ENCODE data around the gene CLIP2. TPM values are rescaled to one million over a fixed set of nuclear protein-coding genes. Genes with fewer than 3 reads are reported as not detected.

The CLIP2 gene
- total RNA-seq, 1 experiment from 2014 or later: 37.9 TPM

- ChIA-PET CTCF (interaction anchor here (0.5 kb wide), 1 partner anchor 16 kb away, joined by 3 read pairs; no protein-coding TSS in a partner anchor), POLR2A (ENCODE audit: unreplicated experiment) (no interaction called here)
- Histone ChIP-seq H4K20me1 (ENCODE audit: insufficient read depth) (no peaks in the 10 kb centered on the region), H3K79me2 (ENCODE audit: low read depth) (no peaks in the 10 kb centered on the region), H3K4me1 (replicated peaks; ENCODE audit: insufficient read depth) (peaks cover 18% of the 10 kb centered on the region), H3F3A (ENCODE audit: insufficient read depth, low read depth) (peaks cover 33% of the 10 kb centered on the region; the same call in 1 of the 2 replicates), H3K27ac (peak overlapping the region; percentile 53; the same call in 1 of the 2 replicates), H3K4me2 (no peak overlapping the region), H3K9me3 (ENCODE audit: insufficient read depth, low read depth) (no peaks in the 10 kb centered on the region), H2AFZ (no peak overlapping the region), H3K9me2 (ENCODE audit: insufficient read depth) (no peaks in the 10 kb centered on the region), H3K36me3 (ENCODE audit: low read depth) (no peaks in the 10 kb centered on the region), H3K4me3 (no peak overlapping the region), H3K27me3 (ENCODE audit: insufficient read depth, low read depth) (no peaks in the 10 kb centered on the region)
- DNase-seq: peak in 1 of 2 experiments; percentile 57
- no peak for TF ChIP-seq CTCF (conservative IDR thresholded peaks at IDR 0.05)
- TF ChIP-seq EZH2 (IDR thresholded peaks at IDR 0.05; ENCODE audit: low read depth): no peak
- intact Hi-C loops (cut with micrococcal nuclease; ENCODE audit: unreplicated experiment): no loop called here
- BruUV-seq (replicated peaks): no TSS peak
Observed at GRCh38 chr7:74271742-74272141, 17.5 kb upstream of the CLIP2 start.

GRCh38 chr7:74272305-74273038 is 16.7 kb upstream of the CLIP2 start:
- peak; percentile 69 to 78 for DNase-seq
- POLR2A ChIA-PET (ENCODE audit: unreplicated experiment): interaction anchor here (0.7 kb wide), 1 partner anchor 40 kb away, joined by 3 read pairs; no protein-coding TSS in a partner anchor
- Histone ChIP-seq H3K27ac (peak overlapping the region; percentile 53), H3K27me3 (ENCODE audit: insufficient read depth, low read depth) (no peaks in the 10 kb centered on the region), H3K9me3 (ENCODE audit: insufficient read depth, low read depth) (no peaks in the 10 kb centered on the region), H3F3A (ENCODE audit: insufficient read depth, low read depth) (peaks cover 33% of the 10 kb centered on the region; the same call in 1 of the 2 replicates), H3K4me2 (peak overlapping the region; percentile 39), H3K4me3 (no peak overlapping the region), H2AFZ (peak overlapping the region; percentile 66; the same call in 1 of the 2 replicates), H3K79me2 (ENCODE audit: low read depth) (no peaks in the 10 kb centered on the region), H3K4me1 (replicated peaks; ENCODE audit: insufficient read depth) (peaks cover 18% of the 10 kb centered on the region), H3K36me3 (ENCODE audit: low read depth) (no peaks in the 10 kb centered on the region), H4K20me1 (ENCODE audit: insufficient read depth) (no peaks in the 10 kb centered on the region), H3K9me2 (ENCODE audit: insufficient read depth) (no peaks in the 10 kb centered on the region)
- TF ChIP-seq CTCF (conservative IDR thresholded peaks at IDR 0.05) (no peak), EZH2 (IDR thresholded peaks at IDR 0.05; ENCODE audit: low read depth) (no peak)
- intact Hi-C loops (cut with micrococcal nuclease; ENCODE audit: unreplicated experiment): no loop called here
- no TSS peak for BruUV-seq (replicated peaks)
- CTCF ChIA-PET: interaction anchor here (1.0 kb wide), 1 partner anchor 15 kb away, joined by 3 read pairs; no protein-coding TSS in a partner anchor

GRCh38 chr7:74275401-74275881 is 13.8 kb upstream of the CLIP2 start:
- Histone ChIP-seq H3K9me2 (ENCODE audit: insufficient read depth) (no peaks in the 10 kb centered on the region), H3K9me3 (ENCODE audit: insufficient read depth, low read depth) (no peaks in the 10 kb centered on the region), H3K4me1 (replicated peaks; ENCODE audit: insufficient read depth) (peaks cover 39% of the 10 kb centered on the region), H3F3A (ENCODE audit: insufficient read depth, low read depth) (peaks cover 47% of the 10 kb centered on the region), H2AFZ (no peak overlapping the region), H3K27ac (no peak overlapping the region), H3K27me3 (ENCODE audit: insufficient read depth, low read depth) (no peaks in the 10 kb centered on the region), H3K4me2 (no peak overlapping the region), H3K4me3 (no peak overlapping the region), H4K20me1 (ENCODE audit: insufficient read depth) (no peaks in the 10 kb centered on the region), H3K79me2 (ENCODE audit: low read depth) (no peaks in the 10 kb centered on the region), H3K36me3 (ENCODE audit: low read depth) (no peaks in the 10 kb centered on the region)
- TF ChIP-seq EZH2 (IDR thresholded peaks at IDR 0.05; ENCODE audit: low read depth) (no peak), CTCF (conservative IDR thresholded peaks at IDR 0.05) (peak; percentile 70)
- intact Hi-C loops (cut with micrococcal nuclease; ENCODE audit: unreplicated experiment): no loop called here
- no TSS peak for BruUV-seq (replicated peaks)
- ChIA-PET CTCF (interaction anchor here (0.6 to 1.2 kb wide), 3 partner anchors 11 to 125 kb away, joined by 3 to 14 read pairs (median 3); no protein-coding TSS in a partner anchor), POLR2A (ENCODE audit: unreplicated experiment) (no interaction called here)
- no peak for DNase-seq

Data from PC-9 (cell line).